D341Med (cell line): Measurements from ENCODE around the gene PASD1.
A peak's percentile ranks its signal among the peaks of the same experiment; 100 is the strongest.
"Not testable (repeated sequence)": the region's sequence is repeated elsewhere in the genome, so short reads cannot be mapped to it uniquely, and the experiment has no call there.

Experiments
- DNase-seq: peaks from one replicate; pipeline ENCODE4 v3.0.0; 2012; ENCODE audit warnings: low spot score

PASD1 gene, protein sequence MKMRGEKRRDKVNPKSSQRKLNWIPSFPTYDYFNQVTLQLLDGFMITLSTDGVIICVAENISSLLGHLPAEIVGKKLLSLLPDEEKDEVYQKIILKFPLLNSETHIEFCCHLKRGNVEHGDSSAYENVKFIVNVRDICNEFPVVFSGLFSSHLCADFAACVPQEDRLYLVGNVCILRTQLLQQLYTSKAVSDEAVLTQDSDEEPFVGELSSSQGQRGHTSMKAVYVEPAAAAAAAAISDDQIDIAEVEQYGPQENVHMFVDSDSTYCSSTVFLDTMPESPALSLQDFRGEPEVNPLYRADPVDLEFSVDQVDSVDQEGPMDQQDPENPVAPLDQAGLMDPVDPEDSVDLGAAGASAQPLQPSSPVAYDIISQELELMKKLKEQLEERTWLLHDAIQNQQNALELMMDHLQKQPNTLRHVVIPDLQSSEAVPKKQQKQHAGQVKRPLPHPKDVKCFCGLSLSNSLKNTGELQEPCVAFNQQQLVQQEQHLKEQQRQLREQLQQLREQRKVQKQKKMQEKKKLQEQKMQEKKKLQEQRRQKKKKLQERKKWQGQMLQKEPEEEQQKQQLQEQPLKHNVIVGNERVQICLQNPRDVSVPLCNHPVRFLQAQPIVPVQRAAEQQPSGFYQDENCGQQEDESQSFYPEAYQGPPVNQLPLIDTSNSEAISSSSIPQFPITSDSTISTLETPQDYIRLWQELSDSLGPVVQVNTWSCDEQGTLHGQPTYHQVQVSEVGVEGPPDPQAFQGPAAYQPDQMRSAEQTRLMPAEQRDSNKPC

DNA sequence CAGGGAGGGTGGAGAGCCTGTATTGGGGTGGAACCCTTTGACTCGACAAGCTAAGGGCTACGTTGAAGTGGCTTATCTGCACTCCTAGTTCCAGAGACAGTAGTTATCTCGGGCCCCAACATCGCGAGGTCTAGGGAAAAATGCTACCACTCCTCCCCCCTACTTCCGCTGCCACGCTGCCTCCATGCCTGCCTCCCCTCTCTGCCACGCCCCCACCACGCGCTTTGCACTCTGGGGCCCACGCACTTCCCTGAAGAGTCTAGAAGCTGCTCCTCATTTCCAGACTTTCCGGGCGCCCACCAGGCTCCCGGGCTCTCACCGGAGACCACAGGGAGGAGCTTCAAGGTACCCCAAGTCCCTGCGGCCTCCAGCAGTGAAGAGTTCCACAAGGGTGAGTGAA lies at the start of gene PASD1:
TSS of gene PASD1 (plus strand) at position 227 of the 400 bp plus-strand sequence. CDS start 37,879 bp downstream, outside the sequence.
- DNase-seq = no peak

DNA sequence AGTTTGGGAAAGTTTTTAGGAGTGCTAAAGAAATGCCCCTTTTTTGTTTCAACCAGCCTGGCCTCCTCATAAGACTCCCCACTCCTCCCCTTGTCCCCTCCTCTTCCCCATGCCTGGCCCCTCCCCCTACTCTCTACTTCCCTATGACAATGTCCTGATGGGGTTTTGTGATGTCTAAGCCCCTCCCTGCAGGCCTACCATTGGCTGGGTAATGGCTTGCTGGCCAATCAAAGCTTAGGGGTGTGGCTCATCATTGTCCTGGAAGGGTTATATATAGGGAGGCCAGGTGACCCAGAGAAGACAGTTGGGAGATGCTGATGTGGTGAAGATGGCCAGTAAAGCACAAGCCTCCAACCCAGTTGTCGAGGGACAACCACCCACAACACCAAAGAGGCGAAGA lies 48.2 kb upstream of the PASD1 start:
- no peak for DNase-seq

DNA sequence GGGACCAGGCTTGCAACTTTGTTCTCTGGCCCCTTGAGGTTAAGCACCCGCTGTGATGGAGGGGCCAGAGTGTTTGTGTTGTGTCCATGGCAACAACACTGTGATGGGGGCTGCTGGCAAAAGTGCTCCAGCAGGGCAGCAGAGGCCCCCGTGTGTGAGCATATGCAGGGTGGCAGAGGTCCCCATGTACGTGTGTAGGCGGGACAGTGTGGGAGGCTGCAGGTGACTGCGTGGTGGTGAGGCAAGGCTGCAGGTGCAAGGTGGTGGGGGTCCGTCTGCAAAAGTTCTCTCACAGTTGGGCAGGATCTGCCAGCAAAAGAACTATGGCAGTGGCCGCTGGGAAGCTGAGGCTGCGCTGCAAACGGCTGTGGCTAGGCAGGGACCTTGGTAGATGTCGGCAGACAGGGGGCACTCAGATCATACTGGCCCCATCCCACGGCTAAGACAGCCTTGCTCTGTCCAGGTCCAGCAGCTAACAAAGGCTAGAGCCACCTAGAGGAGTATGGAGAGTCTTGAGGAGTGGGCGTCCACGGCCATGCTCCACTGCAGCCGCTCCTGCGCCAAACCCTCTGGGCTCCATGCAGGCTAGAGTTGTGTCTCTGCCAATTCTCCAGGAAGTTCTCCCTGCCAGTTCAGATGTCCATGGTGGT lies 46.8 kb upstream of the PASD1 start:
- no peak for DNase-seq

DNA sequence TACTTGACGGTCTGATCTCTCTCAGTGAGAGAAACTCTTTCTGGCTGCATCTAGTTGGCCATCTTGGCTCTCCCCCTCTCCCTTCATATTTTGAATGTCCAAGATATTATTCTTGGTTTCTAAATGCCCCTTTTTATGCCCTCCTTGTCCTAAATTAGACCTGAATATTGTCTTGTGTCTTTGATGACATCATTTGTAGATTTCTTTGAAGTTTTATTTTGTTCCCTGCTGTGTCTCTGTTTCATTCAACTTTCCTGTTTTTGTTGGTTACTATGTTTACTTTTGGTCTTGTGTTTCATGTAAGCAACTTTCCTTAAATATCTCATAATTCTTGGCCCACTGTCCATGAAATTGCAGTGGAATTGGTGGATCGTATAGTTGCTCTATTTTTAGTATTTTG lies 46.1 kb upstream of the PASD1 start:
- no peak for DNase-seq

DNA sequence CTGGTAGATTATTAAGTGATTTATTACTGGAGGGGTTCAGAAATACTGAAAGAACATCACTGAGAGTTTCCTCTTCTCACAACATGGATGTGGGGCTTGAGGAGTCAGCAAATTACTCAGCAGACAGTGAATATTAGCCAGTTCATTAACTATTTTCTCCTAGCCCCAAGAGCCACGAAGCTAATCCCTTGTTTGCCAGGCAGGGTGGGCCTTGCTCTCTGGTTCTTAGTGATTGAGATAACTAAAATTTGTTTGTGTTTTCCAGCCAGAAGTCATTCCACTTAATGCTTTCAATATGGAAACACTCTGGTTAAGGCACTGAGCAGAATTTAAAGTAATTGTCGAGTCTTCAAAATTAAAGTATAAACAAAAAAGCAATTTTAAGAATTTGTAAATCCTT lies 40.1 kb upstream of the PASD1 start:
- no peak for DNase-seq

DNA sequence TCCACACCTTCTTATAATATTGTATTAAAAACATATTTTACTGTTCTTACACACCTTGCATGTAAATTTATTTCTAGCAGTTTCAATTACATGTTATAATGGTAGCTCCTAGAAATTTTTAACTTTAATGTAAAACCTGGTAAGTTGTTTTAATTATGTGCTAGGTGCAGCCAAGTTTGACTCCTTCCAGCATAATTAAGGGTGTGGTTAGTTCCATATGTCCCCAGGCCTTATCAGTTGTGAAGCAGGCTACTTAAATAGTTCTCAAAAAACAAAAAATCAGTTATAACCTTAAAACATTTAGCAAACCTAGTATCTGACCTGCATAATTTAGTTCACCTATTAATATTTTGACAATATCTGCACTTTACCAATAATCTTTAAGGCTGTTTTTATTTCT lies 26.9 kb upstream of the PASD1 start:
- DNase-seq = no peak

DNA sequence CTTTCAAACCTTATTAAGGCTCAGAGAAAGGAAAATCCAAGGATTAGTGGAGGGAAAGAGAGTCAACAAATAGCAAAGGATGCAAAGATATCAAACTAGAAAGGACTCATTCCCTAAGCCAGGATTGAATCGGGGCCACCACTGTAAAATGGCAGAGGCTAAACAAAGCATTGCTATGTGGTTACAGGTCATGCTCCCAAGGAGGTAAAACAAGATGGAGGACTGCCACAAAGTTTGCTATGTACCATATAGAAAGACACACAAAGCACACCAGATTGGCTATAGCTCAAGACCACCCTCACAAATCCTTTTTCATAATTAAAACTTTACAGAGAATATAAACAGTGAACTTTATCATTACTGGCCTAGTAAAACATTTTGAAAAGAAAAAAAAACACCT lies 25.9 kb upstream of the PASD1 start:
- DNase-seq = no peak

DNA sequence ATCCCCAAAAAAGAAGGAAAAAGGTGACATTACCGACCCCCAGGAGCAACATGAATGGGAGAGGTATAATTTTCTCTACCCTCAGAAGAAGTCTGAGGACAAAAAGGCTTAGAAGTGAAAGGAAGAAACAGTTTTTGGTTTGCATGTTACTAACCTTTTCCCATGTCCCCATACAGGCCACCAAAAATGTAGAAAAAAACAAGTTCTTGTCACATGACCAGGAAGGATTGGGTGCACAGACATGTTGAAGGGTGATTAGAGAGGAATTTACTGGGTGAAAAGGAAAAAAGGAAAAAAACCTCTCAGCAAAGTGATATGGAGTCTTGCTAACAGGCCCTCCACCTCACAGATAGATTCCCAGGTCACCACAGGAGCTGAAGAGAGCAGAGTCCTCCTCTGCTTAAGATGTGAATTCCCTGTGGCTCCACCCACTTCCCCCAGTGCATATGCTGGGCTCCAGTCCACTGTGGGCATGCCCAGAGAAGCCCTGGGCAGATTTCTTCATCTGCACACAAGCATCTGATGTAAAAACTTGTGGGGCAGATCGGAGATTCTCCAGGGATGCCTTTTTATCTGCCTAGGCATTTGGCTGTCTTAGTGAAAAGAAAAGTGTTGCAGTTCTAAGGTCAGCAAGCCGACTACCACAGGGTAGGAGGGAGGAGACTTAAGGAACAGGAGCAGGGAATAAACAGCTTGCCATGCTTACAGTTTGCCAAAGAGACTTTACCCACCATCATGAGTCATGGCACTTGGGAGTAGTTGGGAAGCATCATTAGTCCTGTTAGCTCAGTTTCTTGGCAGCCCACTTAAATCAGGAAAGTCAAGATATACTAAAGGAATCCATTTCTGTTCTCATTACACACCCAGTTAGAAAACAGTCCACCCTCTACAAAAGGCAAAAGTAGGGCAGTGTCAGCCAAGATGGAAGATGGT lies 25.0 kb upstream of the PASD1 start:
- no peak for DNase-seq

DNA sequence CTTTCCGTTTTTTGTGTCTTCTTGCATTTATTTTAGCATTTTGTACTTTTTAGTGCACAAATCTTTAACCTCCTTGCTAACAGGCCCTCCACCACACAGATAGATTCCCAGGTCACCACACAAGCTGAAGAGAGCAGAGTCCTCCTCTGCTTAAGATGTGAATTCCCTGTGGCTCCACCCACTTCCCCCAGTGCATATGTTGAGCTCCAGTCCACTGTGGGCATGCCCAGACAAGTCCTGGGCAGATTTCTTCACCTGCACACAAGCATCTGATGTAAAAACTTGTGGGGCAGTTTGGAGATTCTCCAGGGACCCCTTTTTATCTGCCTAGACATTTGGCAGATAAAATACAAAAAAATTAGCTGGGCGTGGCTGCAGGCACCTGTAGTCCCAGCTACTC lies 19.8 kb upstream of the PASD1 start:
- DNase-seq = no peak

DNA sequence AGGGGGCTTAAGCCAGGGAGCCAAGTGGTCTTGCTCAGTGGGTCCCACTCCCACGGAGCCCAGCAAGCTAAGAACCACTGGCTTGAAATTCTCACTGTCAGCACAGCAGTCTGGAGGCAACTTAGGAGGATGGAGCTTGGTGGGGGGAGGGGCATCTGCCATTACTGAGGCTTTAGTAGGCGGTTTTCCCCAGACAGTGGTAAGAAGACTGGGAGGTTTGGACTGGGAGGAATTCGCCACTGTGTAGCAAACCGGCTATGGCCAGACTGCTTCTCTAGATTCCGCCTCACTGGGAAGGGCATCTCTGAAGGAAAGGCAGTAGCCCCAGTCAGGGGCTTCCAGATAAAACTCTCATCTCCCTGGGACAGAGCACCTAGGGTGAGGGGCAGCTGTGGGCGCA lies 17.2 kb upstream of the PASD1 start:
- not testable (repeated sequence) for DNase-seq

DNA sequence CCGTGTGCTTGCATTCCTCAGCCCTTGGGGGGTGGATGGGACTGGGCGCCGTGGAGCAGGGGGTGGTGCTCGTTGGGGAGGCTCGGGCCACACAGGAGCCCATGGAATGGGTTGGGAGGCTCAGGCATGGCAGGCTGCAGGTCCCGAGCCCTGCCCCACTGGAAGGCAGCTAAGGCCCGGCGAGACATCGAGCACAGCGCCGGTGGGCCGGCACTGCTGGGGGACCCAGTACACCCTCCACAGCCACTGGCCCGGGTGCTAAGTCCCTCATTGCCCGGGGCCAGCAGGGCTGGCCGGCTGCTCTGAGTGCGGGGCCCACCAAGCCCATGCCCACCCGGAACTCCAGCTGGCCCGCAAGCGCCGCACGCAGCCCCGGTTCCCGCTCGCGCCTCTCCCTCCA lies 12.3 kb upstream of the PASD1 start:
- DNase-seq = not testable (repeated sequence)

DNA sequence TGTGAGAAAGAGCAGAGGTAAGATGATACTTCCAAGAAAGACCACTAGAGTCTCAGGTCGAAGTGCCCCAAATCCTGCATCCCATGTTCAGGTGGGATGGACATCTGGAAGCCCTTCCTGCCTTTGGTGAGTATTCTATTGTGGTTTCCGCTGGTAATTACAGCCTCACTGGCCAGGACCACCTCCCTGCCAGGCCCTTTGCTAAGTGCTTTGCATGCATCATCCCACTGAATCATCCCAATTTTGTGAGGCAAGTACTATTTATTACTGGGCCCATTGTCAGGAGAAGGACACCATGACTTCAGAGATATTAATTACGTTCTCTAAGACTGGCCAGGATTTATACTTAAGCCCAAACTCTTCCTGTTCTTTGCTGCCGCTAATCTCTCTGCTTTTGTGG lies 10.7 kb upstream of the PASD1 start:
- DNase-seq = no peak

DNA sequence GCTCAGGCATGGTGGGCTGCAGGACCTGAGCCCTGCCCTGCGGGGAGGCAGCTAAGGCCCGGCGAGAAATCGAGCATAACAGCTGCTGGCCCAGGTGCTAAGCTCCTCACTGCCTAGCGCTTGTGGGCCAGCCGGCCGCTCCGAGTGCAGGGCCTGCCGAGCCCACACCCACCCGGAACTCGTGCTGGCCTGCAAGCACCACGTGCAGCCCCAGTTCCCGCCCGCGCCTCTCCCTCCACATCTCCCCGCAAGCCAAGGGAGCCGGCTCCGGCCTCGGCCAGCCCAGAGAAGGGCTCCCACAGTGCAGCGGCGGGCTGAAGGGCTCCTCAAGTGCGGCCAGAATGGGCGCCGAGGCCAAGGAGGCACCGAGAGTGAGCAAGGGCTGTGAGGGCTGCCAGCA lies 8.2 kb upstream of the PASD1 start:
- not testable (repeated sequence) for DNase-seq

DNA sequence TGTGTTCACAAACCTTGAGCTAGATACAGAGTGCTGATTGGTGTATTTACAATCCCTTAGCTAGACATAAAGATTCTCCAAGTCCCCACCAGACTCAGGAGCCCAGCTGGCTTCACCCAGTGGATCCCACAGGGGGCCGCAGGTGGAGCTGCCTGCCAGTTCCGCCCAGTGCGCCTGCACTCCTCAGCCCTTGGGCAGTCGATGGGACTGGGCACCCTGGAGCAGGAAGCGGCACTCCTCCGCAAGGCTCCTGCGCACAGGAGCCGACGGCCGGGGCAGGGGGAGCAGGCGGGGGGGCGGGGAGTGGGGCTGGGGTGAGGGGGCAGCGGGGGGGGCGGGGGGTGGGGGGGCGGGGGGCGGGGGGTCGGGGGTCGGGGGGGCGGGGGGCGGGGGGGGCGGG lies 990 bp upstream of the PASD1 start:
- not testable (repeated sequence) for DNase-seq

DNA sequence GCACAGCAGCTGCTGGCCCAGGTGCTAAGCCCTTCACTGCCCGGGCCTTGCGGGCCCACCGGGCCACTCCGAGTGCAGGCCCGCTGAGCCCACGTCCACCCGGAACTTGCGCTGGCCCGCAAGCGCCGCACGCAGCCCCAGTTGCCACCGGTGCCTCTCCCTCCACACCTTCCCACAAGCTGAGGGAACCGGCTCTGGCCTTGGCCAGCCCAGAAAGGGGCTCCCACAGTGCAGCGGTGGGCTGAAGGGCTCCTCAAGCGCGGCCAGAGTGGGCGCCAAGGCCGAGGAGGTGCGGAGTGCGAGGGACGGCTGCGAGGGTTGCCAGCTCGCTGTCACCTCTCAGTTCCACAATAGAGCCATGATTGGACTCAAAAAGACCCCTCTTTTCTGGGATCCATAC lies 472 bp upstream of the PASD1 start:
- not testable (repeated sequence) for DNase-seq

DNA sequence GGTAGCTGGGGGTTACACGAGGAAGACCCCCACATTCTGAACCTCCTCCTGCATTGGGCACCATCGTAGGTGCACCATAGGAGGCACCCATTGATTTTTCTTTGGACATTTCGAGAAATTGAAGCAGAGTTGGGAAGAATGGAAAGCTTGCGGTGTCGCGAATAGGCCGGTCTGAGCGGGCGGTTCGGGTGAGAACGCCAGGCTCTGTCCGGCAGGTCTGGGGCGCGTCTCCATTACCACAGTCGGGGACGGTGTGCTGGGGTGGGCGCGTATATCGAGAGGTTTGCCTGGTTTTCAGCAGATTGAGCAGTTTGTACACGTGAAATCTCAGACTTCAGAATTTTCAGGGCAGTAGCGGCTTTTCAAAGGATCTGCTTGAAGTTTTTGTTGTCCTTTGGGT lies 560 bp downstream of the PASD1 start:
- DNase-seq = no peak

DNA sequence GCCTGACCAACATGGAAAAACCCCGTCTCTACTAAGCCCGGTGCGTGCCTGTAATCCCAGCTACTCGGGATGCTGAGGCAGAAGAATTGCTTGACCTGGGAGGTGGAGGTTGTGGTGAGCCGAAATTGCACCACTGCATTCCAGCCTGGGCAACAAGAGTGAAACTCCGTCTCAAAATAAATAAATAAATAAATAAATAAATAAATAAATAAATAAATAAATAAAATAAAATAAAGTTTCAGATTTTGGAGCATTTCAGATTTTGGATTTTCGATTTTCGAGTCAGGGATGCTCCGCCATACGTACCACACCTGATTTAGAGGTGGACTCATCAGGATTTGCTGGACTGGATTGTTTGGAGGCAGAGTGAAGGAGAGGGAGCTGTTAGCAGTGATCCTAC lies 3.4 kb downstream of the PASD1 start:
- not testable (repeated sequence) for DNase-seq

DNA sequence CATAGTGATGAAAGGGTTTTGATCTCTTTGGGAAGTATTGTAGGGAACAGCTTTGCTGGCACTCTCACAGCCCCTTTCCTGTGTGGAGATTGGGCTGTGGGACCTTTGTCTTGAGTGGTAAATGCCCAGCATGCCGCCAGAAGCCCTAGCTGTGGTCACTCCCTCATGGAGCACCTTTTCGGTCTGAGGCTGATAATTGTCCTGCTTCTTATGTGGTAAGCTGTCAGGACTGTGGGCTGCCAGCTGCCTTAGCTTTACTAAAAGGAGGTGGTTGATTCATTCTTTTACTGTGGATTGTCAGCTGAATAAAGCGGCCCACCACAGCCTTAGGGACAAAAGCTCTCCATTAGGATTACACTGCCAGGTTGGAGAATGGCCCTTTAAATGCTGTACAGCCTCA lies 7.1 kb downstream of the PASD1 start:
- no peak for DNase-seq

DNA sequence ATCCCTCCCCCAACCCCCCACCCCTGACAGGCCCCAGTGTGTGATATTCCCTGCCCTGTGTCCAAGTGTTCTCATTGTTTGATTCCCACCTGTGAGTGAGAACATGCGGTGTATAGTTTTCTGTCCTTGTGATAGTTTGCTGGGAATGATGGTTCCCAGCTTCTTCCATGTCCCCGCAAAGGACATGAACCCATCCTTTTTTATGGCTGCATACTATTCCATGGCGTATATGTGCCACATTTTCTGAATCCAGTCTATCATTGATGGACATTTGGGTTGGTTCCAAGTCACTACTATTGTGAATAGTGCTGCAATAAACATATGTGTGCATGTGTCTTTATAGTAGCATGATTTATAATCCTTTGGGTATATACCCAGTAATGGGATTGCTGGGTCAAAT lies 29.9 kb downstream of the PASD1 start:
- not testable (repeated sequence) for DNase-seq

DNA sequence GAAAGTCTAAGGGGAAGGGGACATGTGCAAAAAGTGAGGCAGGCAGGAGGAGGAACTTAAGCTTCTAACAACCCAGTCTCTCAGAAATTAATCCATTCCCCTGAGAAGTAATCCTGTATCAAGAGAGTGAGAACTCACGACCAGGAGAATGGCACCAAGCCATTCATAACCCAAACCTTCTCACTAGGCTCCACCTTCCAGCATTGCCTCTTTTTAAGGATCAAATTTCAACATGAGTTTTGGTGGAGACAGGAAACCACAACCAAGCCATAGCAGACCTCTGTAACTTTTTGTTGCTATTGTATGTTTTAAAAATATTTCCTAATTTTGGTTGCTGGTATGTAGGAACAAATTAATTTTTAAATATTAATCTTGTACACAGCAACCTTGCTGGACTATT lies 32.8 kb downstream of the PASD1 start:
- DNase-seq = peak; percentile 54

DNA sequence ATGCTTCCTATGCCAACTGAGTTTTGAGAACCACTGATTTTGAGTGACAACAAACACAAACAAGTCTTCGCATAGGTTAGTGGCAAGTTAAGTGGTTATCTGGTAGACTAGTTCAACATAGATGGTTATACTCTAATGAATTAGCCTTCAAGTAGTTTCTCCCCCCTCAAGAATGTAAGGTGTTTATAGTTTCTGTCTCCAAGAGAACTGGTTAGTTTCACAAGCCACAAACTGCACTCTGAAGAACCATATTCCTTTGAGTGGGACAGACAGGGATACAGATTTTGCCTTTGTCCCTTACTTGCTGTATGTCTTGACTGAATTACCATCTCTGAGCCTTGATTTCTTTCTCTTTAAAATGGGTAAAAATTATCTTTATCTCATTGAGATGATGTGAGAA lies 41.5 kb downstream of the PASD1 start:
- DNase-seq = no peak

DNA sequence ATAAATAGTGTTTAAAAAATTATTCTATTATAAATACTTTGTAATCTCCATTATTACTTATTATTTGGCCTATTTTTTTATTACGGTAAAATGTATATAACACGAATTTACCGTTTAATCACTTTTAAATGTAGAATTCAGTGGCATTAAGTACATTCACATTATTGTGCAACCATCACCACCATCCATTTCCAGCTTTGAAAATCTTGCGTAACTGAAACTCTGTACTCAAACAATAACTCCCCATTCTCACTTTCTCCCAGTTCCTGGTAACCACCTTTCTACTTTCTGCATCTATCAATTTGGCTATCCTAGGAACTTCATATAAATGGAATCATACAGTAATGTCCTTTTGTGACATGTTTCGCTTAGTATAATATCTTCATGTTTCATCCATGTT lies 45.7 kb downstream of the PASD1 start:
- no peak for DNase-seq
